CD14-positive monocyte (primary cell): Measurements from ENCODE around the gene UBE2E2. TPM values are rescaled to one million over a fixed set of nuclear protein-coding genes. Genes with fewer than 3 reads are reported as not detected.

ENCODE experiments used
- DNase-seq, 3 donors: peaks; one replicate each; pipeline ENCODE4 v3.0.0-alpha.2; 2011 to 2022
- H2AFZ ChIP-seq: 2 replicates; pipeline ENCODE4 v1.6.0; 2012; ENCODE audit warnings: mild to moderate bottlenecking, low read depth, low read length, inconsistent platforms; ENCODE audit not compliant: insufficient read depth, poor library complexity, severe bottlenecking
- H3K27ac ChIP-seq, 2 donors: 1 replicate in 1 of 2; 2 replicates in 1 of 2; pipeline ENCODE4 v1.5.1; 2012 to 2013; ENCODE audit warnings: low read length in 2 of 2, control low read depth in 1 of 2, inconsistent platforms in 1 of 2, low read depth in 1 of 2, mild to moderate bottlenecking in 1 of 2
- H3K27me3 ChIP-seq, 2 donors: one replicate each; pipeline versions ENCODE4 v1.6.0 to v1.6.1; 2011 to 2013; ENCODE audit warnings: low read length in 2 of 2; ENCODE audit not compliant: control insufficient read depth in 2 of 2, insufficient read depth in 2 of 2
- H3K36me3 ChIP-seq, 2 donors: replicated peaks in 1 of 2; 1 replicate in 1 of 2; 2 replicates in 1 of 2; pipeline versions ENCODE4 v1.5.1 to v1.6.1; 2012 to 2013; ENCODE audit warnings: low read length in 2 of 2, control low read depth in 1 of 2, inconsistent platforms in 1 of 2, mild to moderate bottlenecking in 1 of 2; ENCODE audit not compliant: insufficient read depth in 2 of 2, control insufficient read depth in 1 of 2
- H3K4me1 ChIP-seq, 2 donors: 1 replicate in 1 of 2; 2 replicates in 1 of 2; pipeline versions ENCODE4 v1.5.1 to v1.6.1; 2012 to 2013; ENCODE audit warnings: low read length in 2 of 2, control low read depth in 1 of 2, inconsistent platforms in 1 of 2, mild to moderate bottlenecking in 1 of 2, moderate library complexity in 1 of 2; ENCODE audit not compliant: insufficient read depth in 2 of 2, control insufficient read depth in 1 of 2
- H3K4me2 ChIP-seq: replicated peaks from 2 replicates; pipeline ENCODE3; 2012; ENCODE audit warnings: low read length, moderate library complexity, mild to moderate bottlenecking; ENCODE audit not compliant: poor library complexity, severe bottlenecking; ENCODE audit errors: extremely low read depth
- H3K4me3 ChIP-seq, 3 experiments: fragments of 200-600 bp in 1 of 3; sonication (generic) in 1 of 3; replicated peaks in 1 of 3; 1 replicate in 2 of 3; 2 replicates in 1 of 3; pipeline ENCODE4 v1.5.1; 2011 to 2013; ENCODE audit warnings: low read length in 3 of 3, mild to moderate bottlenecking in 3 of 3, control low read depth in 2 of 3, low read depth in 2 of 3, inconsistent platforms in 1 of 3, moderate library complexity in 1 of 3
- H3K79me2 ChIP-seq: 2 replicates; pipeline ENCODE4 v1.6.0; 2012; ENCODE audit warnings: mild to moderate bottlenecking, control low read depth, inconsistent platforms, low read length, moderate library complexity; ENCODE audit not compliant: insufficient read depth
- H3K9ac ChIP-seq: 2 replicates; pipeline ENCODE4 v1.6.0; 2017; ENCODE audit warnings: low read length, mild to moderate bottlenecking; ENCODE audit not compliant: insufficient read depth, poor library complexity, severe bottlenecking
- H3K9me3 ChIP-seq, 2 donors: replicated peaks in 1 of 2; 1 replicate in 1 of 2; 2 replicates in 1 of 2; pipeline versions ENCODE4 v1.5.1 to v1.6.1; 2012 to 2013; ENCODE audit warnings: low read length in 2 of 2, control low read depth in 1 of 2; ENCODE audit not compliant: control insufficient read depth in 1 of 2, insufficient read depth in 1 of 2
- H4K20me1 ChIP-seq: 2 replicates; pipeline ENCODE4 v1.6.0; 2012; ENCODE audit warnings: mild to moderate bottlenecking, low read length, control low read depth, moderate library complexity; ENCODE audit not compliant: insufficient read depth
- H3K27ac Mint-ChIP-seq, 7 donors: one replicate each; pipeline ENCODE4 v1.8.0; 2020; ENCODE audit warnings: mild to moderate bottlenecking in 7 of 7, mixed read lengths in 7 of 7, moderate library complexity in 6 of 7, inconsistent platforms in 2 of 7
- H3K27me3 Mint-ChIP-seq, 3 donors: one replicate each; pipeline ENCODE4 v1.8.0; 2021 to 2022; ENCODE audit warnings: low read depth in 3 of 3, mild to moderate bottlenecking in 3 of 3, mixed read lengths in 3 of 3, moderate library complexity in 3 of 3, inconsistent platforms in 1 of 3
- H3K36me3 Mint-ChIP-seq, 2 donors: one replicate each; pipeline ENCODE4 v1.8.0; 2020; ENCODE audit warnings: mixed read lengths in 2 of 2, inconsistent platforms in 1 of 2, mild to moderate bottlenecking in 1 of 2
- H3K4me1 Mint-ChIP-seq: one replicate; pipeline ENCODE4 v1.8.0; 2020; ENCODE audit warnings: mild to moderate bottlenecking, mixed read lengths
- H3K4me3 Mint-ChIP-seq, 2 donors: one replicate each; pipeline ENCODE4 v1.8.0; 2020; ENCODE audit warnings: mild to moderate bottlenecking in 2 of 2, mixed read lengths in 2 of 2, moderate library complexity in 1 of 2
- H3K9me3 Mint-ChIP-seq, 7 donors: one replicate each; pipeline ENCODE4 v1.8.0; 2020 to 2022; ENCODE audit warnings: mixed read lengths in 7 of 7, mild to moderate bottlenecking in 6 of 7, moderate library complexity in 6 of 7, inconsistent platforms in 2 of 7
- WGBS: methylation state at CpG from one replicate; pipeline ENCODE4 v1.1.5; 2013; ENCODE audit warnings: missing lambda C conversion rate; ENCODE audit not compliant: insufficient coverage; 5-methylcytosine and 5-hydroxymethylcytosine counted together
- intact Hi-C, 2 donors: fragments of 100-400 bp; cut with micrococcal nuclease; formaldehyde crosslinking; loops; one replicate each; pipeline versions ENCODE4 v1.15.0 to v1.15.1; 2023
- polyA plus RNA-seq, 3 donors: library from polyadenylated mRNA; depleted of rRNA in 1 of 3; unstranded in 2 of 3; stranded (reverse) in 1 of 3; fragments of 300-500 nt in 2 of 3; fragments of >200 nt in 1 of 3; fragmentation: Illumina TruSeq in 2 of 3; gene quantifications; 1 replicate in 2 of 3; 2 replicates in 1 of 3; pipeline ENCODE4 v1.2.3, GENCODE V29; 2012 to 2021
- TF ChIP-seq, protein P1 (sequence below): fragments of 200-600 bp; IDR thresholded peaks from one replicate; pipeline ENCODE4 v1.8.0; 2022; ENCODE audit warnings: antibody characterized with exemption, mild to moderate bottlenecking

The UBE2E2 gene
- polyA plus RNA-seq, 3 donors: 25.8 to 78.0 (median 66.3) TPM

- Mint-ChIP-seq H3K4me1 (no peaks in the 10 kb centered on the region), H3K9me3 (no peaks in the 10 kb centered on the region), H3K27me3 (no peaks in the 10 kb centered on the region), H3K4me3 (no peak overlapping the region), H3K27ac (no peak overlapping the region), H3K36me3 (no peaks in the 10 kb centered on the region)
- Histone ChIP-seq H3K4me2 (no peak overlapping the region), H3K4me1 (no peaks in the 10 kb centered on the region), H3K27ac (no peak overlapping the region), H3K36me3 (no peaks in the 10 kb centered on the region), H3K9me3 (no peaks in the 10 kb centered on the region), H3K9ac (no peak overlapping the region), H3K4me3 (no peak overlapping the region), H2AFZ (no peak overlapping the region), H3K79me2 (no peaks in the 10 kb centered on the region), H3K27me3 (no peaks in the 10 kb centered on the region), H4K20me1 (no peaks in the 10 kb centered on the region)
- intact Hi-C loops: no loop called here
- peak in 1 of 3 donors; percentile 15 for DNase-seq
- TF ChIP-seq, protein P1, sequence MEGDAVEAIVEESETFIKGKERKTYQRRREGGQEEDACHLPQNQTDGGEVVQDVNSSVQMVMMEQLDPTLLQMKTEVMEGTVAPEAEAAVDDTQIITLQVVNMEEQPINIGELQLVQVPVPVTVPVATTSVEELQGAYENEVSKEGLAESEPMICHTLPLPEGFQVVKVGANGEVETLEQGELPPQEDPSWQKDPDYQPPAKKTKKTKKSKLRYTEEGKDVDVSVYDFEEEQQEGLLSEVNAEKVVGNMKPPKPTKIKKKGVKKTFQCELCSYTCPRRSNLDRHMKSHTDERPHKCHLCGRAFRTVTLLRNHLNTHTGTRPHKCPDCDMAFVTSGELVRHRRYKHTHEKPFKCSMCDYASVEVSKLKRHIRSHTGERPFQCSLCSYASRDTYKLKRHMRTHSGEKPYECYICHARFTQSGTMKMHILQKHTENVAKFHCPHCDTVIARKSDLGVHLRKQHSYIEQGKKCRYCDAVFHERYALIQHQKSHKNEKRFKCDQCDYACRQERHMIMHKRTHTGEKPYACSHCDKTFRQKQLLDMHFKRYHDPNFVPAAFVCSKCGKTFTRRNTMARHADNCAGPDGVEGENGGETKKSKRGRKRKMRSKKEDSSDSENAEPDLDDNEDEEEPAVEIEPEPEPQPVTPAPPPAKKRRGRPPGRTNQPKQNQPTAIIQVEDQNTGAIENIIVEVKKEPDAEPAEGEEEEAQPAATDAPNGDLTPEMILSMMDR: no peak
- no CpG with 5 or more reads among the region's 2 CpGs for WGBS
Measured at GRCh38 chr3:23162934-23163333, 40.2 kb upstream of the UBE2E2 start.

DNA sequence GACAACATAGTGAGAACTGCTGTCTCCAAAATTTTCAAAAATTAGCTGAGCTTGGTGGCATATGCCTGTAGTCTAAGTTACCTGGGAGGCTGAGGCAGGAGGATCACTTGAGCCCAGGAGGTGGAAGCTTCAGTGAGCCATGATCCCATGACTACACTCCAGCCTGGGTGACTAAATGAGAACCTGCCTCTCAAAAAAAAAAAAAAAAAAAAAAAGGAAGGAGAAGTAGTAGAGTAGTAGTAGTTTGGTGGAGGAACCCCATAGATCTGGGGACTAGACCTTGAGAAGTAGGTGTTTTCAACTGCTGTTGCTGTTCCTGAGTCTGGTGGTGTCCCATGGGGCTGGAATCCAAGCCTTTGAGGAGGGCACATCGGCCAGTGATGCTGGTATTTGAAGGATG lies 38.4 kb upstream of the UBE2E2 start:
- WGBS: 100% methylated on average over 1 of the region's 1 CpG
- Histone ChIP-seq H3K4me1 (no peaks in the 10 kb centered on the region), H3K27ac (no peak overlapping the region), H3K4me3 (no peak overlapping the region), H3K4me2 (no peak overlapping the region), H3K36me3 (no peaks in the 10 kb centered on the region), H3K9me3 (no peaks in the 10 kb centered on the region), H3K79me2 (no peaks in the 10 kb centered on the region), H2AFZ (no peak overlapping the region), H4K20me1 (no peaks in the 10 kb centered on the region), H3K9ac (no peak overlapping the region), H3K27me3 (no peaks in the 10 kb centered on the region)
- Mint-ChIP-seq H3K9me3 (peaks cover 0 to 2% (median 0%) of the 10 kb centered on the region in 7 donors), H3K4me1 (no peaks in the 10 kb centered on the region), H3K36me3 (no peaks in the 10 kb centered on the region), H3K27ac (no peak overlapping the region), H3K4me3 (no peak overlapping the region), H3K27me3 (no peaks in the 10 kb centered on the region)
- TF ChIP-seq, protein P1: no peak
- DNase-seq: peak in 1 of 3 donors; percentile 63
- intact Hi-C loops: no loop called here
